ENCODE results near the gene KCNE2.

DNA sequence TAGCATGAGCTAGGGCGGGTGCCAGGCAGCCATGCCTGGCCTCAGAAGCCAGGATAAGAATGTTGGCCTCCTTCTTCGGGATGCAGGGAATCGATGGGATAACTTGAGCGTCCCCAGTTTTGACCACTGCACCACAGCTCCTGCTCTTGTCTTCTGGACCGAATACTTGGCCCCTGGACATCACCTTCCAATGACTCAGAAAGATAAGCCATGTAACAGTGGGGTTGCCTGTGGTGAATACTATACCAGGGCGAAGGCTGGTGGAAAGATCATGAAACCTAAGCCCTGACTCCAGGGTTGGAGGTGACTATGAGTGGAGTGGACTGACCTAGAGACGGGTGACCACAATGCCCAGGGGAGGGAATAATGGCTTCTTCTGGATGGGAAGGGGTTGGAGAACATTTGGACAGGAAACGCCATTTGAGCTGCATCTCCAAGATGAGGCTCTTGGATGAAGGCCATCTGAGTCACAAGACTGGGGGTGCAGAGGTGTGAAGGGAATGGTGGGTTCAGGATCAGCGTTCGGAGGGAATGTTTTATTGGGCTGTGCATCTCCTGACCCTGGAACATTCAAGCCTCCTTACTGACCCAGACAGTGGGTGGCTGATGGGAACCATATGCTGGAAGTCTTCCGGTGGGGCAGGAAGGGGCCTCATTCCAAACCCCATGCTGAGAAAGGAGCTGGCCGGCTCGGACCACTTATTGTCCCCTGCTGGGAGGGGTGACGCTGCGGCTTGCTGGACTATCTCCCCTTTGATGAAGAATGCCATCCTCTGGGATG, 18.5 kb upstream of the KCNE2 start:
- TF ChIP-seq, protein P1, sequence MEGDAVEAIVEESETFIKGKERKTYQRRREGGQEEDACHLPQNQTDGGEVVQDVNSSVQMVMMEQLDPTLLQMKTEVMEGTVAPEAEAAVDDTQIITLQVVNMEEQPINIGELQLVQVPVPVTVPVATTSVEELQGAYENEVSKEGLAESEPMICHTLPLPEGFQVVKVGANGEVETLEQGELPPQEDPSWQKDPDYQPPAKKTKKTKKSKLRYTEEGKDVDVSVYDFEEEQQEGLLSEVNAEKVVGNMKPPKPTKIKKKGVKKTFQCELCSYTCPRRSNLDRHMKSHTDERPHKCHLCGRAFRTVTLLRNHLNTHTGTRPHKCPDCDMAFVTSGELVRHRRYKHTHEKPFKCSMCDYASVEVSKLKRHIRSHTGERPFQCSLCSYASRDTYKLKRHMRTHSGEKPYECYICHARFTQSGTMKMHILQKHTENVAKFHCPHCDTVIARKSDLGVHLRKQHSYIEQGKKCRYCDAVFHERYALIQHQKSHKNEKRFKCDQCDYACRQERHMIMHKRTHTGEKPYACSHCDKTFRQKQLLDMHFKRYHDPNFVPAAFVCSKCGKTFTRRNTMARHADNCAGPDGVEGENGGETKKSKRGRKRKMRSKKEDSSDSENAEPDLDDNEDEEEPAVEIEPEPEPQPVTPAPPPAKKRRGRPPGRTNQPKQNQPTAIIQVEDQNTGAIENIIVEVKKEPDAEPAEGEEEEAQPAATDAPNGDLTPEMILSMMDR (IDR thresholded peaks at IDR 0.05 in 4 of 5, conservative IDR thresholded peaks at IDR 0.05 in 1 of 5) = no peak
- TF ChIP-seq POLR2A (IDR thresholded peaks at IDR 0.05) = no peak
